ENCODE measurements around the gene SORCS2. TPM values are rescaled to one million over a fixed set of nuclear protein-coding genes. Genes with fewer than 3 reads are reported as not detected.

SORCS2 gene
- total RNA-seq, 1 donor from 2014 or later, result 5.2 TPM

GRCh38 chr4:7239844-7240243, 47.5 kb downstream of the SORCS2 start:
- no peak overlapping the region for H3K4me3 ChIP-seq
- H3F3A ChIP-seq (ENCODE audit: low read depth), result no peaks in the 10 kb centered on the region
- Mint-ChIP-seq H3K9me3 (peaks cover 3% of the 10 kb centered on the region), H3K27me3 (ENCODE audit: insufficient read depth, low read depth) (peaks cover 3% of the 10 kb centered on the region), H3K4me3 (no peak overlapping the region), H3K36me3 (no peaks in the 10 kb centered on the region), H3K4me1 (peaks cover 22% of the 10 kb centered on the region), H3K27ac (no peak overlapping the region)
- no peaks in the 10 kb centered on the region for H3K9me3 ChIP-seq (ENCODE audit: low read depth)
- peaks cover 10% of the 10 kb centered on the region for H3K4me1 ChIP-seq
- H3K79me2 ChIP-seq (ENCODE audit: low read depth), result no peaks in the 10 kb centered on the region
- peaks cover 11% of the 10 kb centered on the region for H4K20me1 ChIP-seq (ENCODE audit: low read depth)
- H3K36me3 ChIP-seq, result no peaks in the 10 kb centered on the region
- H3K9ac ChIP-seq, result no peak overlapping the region
- no peak overlapping the region for H3K27ac ChIP-seq
- no peak for TF ChIP-seq EZH2phosphoT487 (IDR thresholded peaks at IDR 0.05)
- TF ChIP-seq CTCF (IDR thresholded peaks at IDR 0.05), result no peak
- TF ChIP-seq EZH2 (IDR thresholded peaks at IDR 0.05), result no peak
- no peak overlapping the region for H2AFZ ChIP-seq (replicated peaks)
- no peaks in the 10 kb centered on the region for H3K27me3 ChIP-seq
- no peak overlapping the region for H3K4me2 ChIP-seq
- no peak for DNase-seq (ENCODE audit: low spot score)

DNA sequence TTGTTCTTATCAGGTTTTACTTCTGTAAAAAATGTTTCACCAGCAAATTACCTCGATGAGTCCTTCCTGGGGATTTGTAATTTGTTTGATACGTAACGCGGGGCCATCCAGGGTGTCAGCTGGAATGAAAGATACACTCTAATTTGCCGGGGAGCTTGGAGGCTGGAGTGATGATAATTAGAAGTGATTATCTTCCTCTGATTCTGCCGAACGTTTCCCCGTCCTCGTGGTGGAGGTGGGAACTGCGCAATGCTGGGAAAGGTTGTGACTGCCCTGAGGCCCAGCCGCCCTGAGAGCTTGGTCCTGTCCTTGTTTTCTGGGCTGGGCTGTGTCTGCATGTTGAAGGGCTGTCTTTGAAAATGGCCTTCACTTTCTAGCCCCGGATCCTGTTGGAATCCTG, 48.0 kb downstream of the SORCS2 start:
- peaks cover 10% of the 10 kb centered on the region for H3K4me1 ChIP-seq
- no peak overlapping the region for H3K4me3 ChIP-seq
- H3K36me3 ChIP-seq, result no peaks in the 10 kb centered on the region
- Mint-ChIP-seq H3K36me3 (no peaks in the 10 kb centered on the region), H3K4me1 (peaks cover 22% of the 10 kb centered on the region), H3K4me3 (no peak overlapping the region), H3K9me3 (peaks cover 3% of the 10 kb centered on the region), H3K27ac (no peak overlapping the region), H3K27me3 (ENCODE audit: insufficient read depth, low read depth) (peaks cover 3% of the 10 kb centered on the region)
- H3K9ac ChIP-seq, result no peak overlapping the region
- no peaks in the 10 kb centered on the region for H3F3A ChIP-seq (ENCODE audit: low read depth)
- H3K27me3 ChIP-seq, result no peaks in the 10 kb centered on the region
- no peak for DNase-seq (ENCODE audit: low spot score)
- H3K27ac ChIP-seq, result no peak overlapping the region
- no peak overlapping the region for H3K4me2 ChIP-seq
- H4K20me1 ChIP-seq (ENCODE audit: low read depth), result peaks cover 7% of the 10 kb centered on the region
- H3K9me3 ChIP-seq (ENCODE audit: low read depth), result no peaks in the 10 kb centered on the region
- no peaks in the 10 kb centered on the region for H3K79me2 ChIP-seq (ENCODE audit: low read depth)
- no peak overlapping the region for H2AFZ ChIP-seq (replicated peaks)
- TF ChIP-seq CTCF (IDR thresholded peaks at IDR 0.05), result no peak
- no peak for TF ChIP-seq EZH2phosphoT487 (IDR thresholded peaks at IDR 0.05)
- TF ChIP-seq EZH2 (IDR thresholded peaks at IDR 0.05), result no peak

GRCh38 chr4:7241597-7242125, 49.3 kb downstream of the SORCS2 start:
- H3K27me3 ChIP-seq, result no peaks in the 10 kb centered on the region
- H3F3A ChIP-seq (ENCODE audit: low read depth), result no peaks in the 10 kb centered on the region
- no peak overlapping the region for H3K4me3 ChIP-seq
- no peaks in the 10 kb centered on the region for H3K36me3 ChIP-seq
- H3K9ac ChIP-seq, result no peak overlapping the region
- H2AFZ ChIP-seq (replicated peaks), result no peak overlapping the region
- no peaks in the 10 kb centered on the region for H3K79me2 ChIP-seq (ENCODE audit: low read depth)
- no peak for DNase-seq (ENCODE audit: low spot score)
- no peak overlapping the region for H3K4me2 ChIP-seq
- Mint-ChIP-seq H3K27me3 (ENCODE audit: insufficient read depth, low read depth) (peaks cover 3% of the 10 kb centered on the region), H3K4me1 (peaks cover 18% of the 10 kb centered on the region), H3K36me3 (no peaks in the 10 kb centered on the region), H3K27ac (peak overlapping the region; percentile 79), H3K9me3 (peaks cover 3% of the 10 kb centered on the region), H3K4me3 (no peak overlapping the region)
- TF ChIP-seq EZH2 (IDR thresholded peaks at IDR 0.05) (no peak), EZH2phosphoT487 (IDR thresholded peaks at IDR 0.05) (no peak), CTCF (IDR thresholded peaks at IDR 0.05) (no peak)
- peaks cover 10% of the 10 kb centered on the region for H3K4me1 ChIP-seq
- H3K27ac ChIP-seq, result no peak overlapping the region
- H4K20me1 ChIP-seq (ENCODE audit: low read depth), result peaks cover 6% of the 10 kb centered on the region
- H3K9me3 ChIP-seq (ENCODE audit: low read depth), result no peaks in the 10 kb centered on the region

All from neural progenitor cell (in vitro differentiated cells).